Upper lobe of left lung (tissue), 6 donors: Measurements from ENCODE around the gene CNPPD1. TPM values are rescaled to one million over a fixed set of nuclear protein-coding genes. Genes with fewer than 3 reads are reported as not detected.

Experiments used
- ATAC-seq, 2 donors: fragments of 200-7000 bp; cut with Tn5 transposase; one replicate each; pipeline ENCODE4 v1.9.1; 2022; ENCODE audit warnings: mild to moderate bottlenecking in 2 of 2, moderate library complexity in 2 of 2; ENCODE audit not compliant: low FRiP score in 2 of 2
- DNase-seq, 2 donors: peaks; one replicate each; pipeline ENCODE4 v3.0.0-alpha.2; 2019 to 2020
- H3K27ac ChIP-seq, 4 donors: fragments of 200-600 bp; sonication (generic); one replicate each; pipeline ENCODE4 v1.5.1; 2016 to 2019
- H3K27me3 ChIP-seq, 4 donors: fragments of 200-600 bp; sonication (generic); one replicate each; pipeline ENCODE4 v1.5.1; 2017 to 2019
- H3K36me3 ChIP-seq, 4 donors: fragments of 200-600 bp; sonication (generic); one replicate each; pipeline ENCODE4 v1.5.1; 2016 to 2019
- H3K4me1 ChIP-seq, 4 donors: fragments of 200-600 bp; sonication (generic); one replicate each; pipeline ENCODE4 v1.5.1; 2018 to 2019
- H3K4me3 ChIP-seq, 4 donors: fragments of 200-600 bp; sonication (generic); one replicate each; pipeline ENCODE4 v1.5.1; 2017 to 2019; ENCODE audit warnings: mild to moderate bottlenecking in 2 of 4, moderate library complexity in 1 of 4
- H3K9me3 ChIP-seq, 4 donors: fragments of 200-600 bp; sonication (generic); one replicate each; pipeline ENCODE4 v1.5.1; 2018 to 2019
- EP300 ChIP-seq, 4 donors: sonication (generic); formaldehyde crosslinking; IDR thresholded peaks; one replicate each; pipeline ENCODE4 v1.5.1; 2017; ENCODE audit warnings: antibody characterized with exemption in 4 of 4, control low read depth in 2 of 4
- POLR2A ChIP-seq, 4 donors: fragments of 450-650 bp; IDR thresholded peaks; one replicate each; pipeline ENCODE4 v1.5.1; 2016 to 2017; ENCODE audit warnings: antibody characterized with exemption in 4 of 4, mild to moderate bottlenecking in 2 of 4
- POLR2AphosphoS5 ChIP-seq, 2 donors: sonication (generic); formaldehyde crosslinking; IDR thresholded peaks; one replicate each; pipeline ENCODE4 v1.5.1; 2017; ENCODE audit warnings: antibody characterized with exemption in 2 of 2
- WGBS, 2 donors: methylation state at CpG; one replicate each; pipeline ENCODE4 v1.1.5; 2017 to 2018; 5-methylcytosine and 5-hydroxymethylcytosine counted together
- total RNA-seq, 6 donors: library from RNA; depleted of rRNA in 4 of 6; stranded (reverse); fragments of >200 nt in 4 of 6; gene quantifications; one replicate each; pipeline versions ENCODE4 v1.1.0 to v1.2.1, GENCODE V29; 2016 to 2021
- TF ChIP-seq, protein P1 (sequence below), 6 experiments: fragments of 450-650 bp in 4 of 6; fragments of 200-600 bp in 2 of 6; sonication (generic) in 2 of 6; IDR thresholded peaks; one replicate each; pipeline ENCODE4 v1.5.1; 2016 to 2019; ENCODE audit warnings: antibody characterized with exemption in 6 of 6
- donor health status: DM: no; HTN: no; CAD: no; lungs with moderate emphysema.
- donor health status: DM: no; HTN: yes; CAD: no; lungs with severe emphysema.

Gene CNPPD1
- total RNA-seq, 6 donors from 2014 or later = 42.7 to 86.8 (median 49.4) TPM

DNA sequence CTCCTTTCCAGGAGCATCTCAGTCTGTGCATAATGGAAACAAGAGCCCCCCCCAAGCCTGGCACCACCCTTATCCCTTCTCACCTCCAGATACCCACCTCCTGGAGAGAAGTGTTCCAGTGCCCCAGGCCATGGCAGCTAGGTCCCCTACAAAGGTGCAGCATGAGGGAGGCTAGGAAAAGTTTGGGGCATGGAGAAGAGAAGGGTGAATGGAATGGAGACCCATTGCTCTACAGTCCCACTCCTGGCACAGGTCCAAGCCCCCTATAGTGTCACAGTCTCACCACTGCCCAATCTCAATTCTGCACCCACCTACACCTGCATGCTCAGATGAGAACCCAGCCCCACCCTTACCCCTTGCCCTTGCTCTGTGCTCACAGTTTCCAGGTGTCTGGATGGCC lies 7.8 kb downstream of the CNPPD1 start:
- TF ChIP-seq EP300 (IDR thresholded peaks at IDR 0.05) = no peak
- TF ChIP-seq POLR2AphosphoS5 (IDR thresholded peaks at IDR 0.05) = no peak
- TF ChIP-seq, protein P1, sequence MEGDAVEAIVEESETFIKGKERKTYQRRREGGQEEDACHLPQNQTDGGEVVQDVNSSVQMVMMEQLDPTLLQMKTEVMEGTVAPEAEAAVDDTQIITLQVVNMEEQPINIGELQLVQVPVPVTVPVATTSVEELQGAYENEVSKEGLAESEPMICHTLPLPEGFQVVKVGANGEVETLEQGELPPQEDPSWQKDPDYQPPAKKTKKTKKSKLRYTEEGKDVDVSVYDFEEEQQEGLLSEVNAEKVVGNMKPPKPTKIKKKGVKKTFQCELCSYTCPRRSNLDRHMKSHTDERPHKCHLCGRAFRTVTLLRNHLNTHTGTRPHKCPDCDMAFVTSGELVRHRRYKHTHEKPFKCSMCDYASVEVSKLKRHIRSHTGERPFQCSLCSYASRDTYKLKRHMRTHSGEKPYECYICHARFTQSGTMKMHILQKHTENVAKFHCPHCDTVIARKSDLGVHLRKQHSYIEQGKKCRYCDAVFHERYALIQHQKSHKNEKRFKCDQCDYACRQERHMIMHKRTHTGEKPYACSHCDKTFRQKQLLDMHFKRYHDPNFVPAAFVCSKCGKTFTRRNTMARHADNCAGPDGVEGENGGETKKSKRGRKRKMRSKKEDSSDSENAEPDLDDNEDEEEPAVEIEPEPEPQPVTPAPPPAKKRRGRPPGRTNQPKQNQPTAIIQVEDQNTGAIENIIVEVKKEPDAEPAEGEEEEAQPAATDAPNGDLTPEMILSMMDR (IDR thresholded peaks at IDR 0.05) = no peak
- TF ChIP-seq POLR2A (IDR thresholded peaks at IDR 0.05) = no peak
- Histone ChIP-seq H3K9me3 (no peaks in the 10 kb centered on the region), H3K4me3 (no peak overlapping the region), H3K27me3 (no peaks in the 10 kb centered on the region), H3K36me3 (peaks cover 4 to 25% (median 20%) of the 10 kb centered on the region in 4 donors), H3K4me1 (peaks cover 0 to 12% (median 8%) of the 10 kb centered on the region in 4 donors), H3K27ac (no peak overlapping the region)
- DNase-seq (peak in 1 of 2 donors; percentile 16), ATAC-seq (no peak)

DNA sequence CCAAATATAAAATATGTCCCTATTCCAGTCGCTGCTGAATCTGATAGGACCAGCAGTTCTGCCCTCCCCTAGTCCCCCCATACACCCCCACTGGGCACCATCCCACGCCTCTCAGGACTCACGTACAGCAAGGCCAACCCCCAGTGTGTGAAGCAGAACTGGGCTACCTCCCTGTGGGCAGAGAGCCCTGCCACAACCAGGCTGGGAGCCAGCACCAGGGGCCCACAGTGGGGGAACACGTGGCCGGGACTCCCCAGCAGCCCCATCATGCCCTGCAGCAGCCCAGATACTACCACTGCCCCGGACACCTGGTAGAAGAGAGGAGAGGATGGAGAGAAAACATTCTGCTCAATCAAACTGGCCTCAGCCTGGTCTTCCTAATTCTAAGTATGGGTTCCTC lies 8.2 kb downstream of the CNPPD1 start:
- H3K4me3 ChIP-seq = no peak overlapping the region
- 38 to 53% methylated on average over 5 to 6 of the region's 6 CpGs for WGBS, 2 donors
- no peak for TF ChIP-seq POLR2A (IDR thresholded peaks at IDR 0.05)
- no peak for TF ChIP-seq EP300 (IDR thresholded peaks at IDR 0.05)
- TF ChIP-seq, protein P1 (IDR thresholded peaks at IDR 0.05) = no peak
- no peak for TF ChIP-seq POLR2AphosphoS5 (IDR thresholded peaks at IDR 0.05)
- peaks cover 0 to 9% (median 8%) of the 10 kb centered on the region in 4 donors for H3K4me1 ChIP-seq
- H3K27me3 ChIP-seq = no peaks in the 10 kb centered on the region
- H3K27ac ChIP-seq = no peak overlapping the region
- no peaks in the 10 kb centered on the region for H3K9me3 ChIP-seq
- DNase-seq (no peak), ATAC-seq (no peak)
- peaks cover 0 to 21% (median 16%) of the 10 kb centered on the region in 4 donors for H3K36me3 ChIP-seq

DNA sequence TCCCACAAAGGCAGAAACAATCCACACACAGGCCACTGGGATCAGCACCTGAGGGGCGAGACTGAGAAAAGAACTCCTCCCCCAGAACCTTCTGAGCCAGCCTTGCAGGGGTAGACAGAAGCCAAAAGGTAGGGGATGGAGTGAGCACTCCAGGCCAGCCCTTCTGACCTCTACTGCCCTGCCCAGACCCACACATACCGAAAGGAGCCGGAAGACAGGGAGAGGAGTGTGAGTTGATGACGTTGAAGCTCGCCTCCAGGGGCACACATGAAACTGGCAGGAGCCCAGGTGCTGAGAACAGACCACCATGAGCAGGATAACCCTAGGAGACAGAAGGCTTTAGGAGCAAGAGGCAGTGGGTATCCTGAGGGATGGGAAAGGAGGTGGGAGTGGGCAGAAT lies 8.7 kb downstream of the CNPPD1 start:
- no peak overlapping the region for H3K4me3 ChIP-seq
- no peaks in the 10 kb centered on the region for H3K9me3 ChIP-seq
- H3K27ac ChIP-seq = no peak overlapping the region
- ATAC-seq = no peak
- 76 to 82% methylated on average over 5 of the region's 5 CpGs for WGBS, 2 donors
- peaks cover 0 to 9% (median 8%) of the 10 kb centered on the region in 4 donors for H3K4me1 ChIP-seq
- H3K36me3 ChIP-seq = peaks cover 0 to 16% (median 11%) of the 10 kb centered on the region in 4 donors
- TF ChIP-seq, protein P1 (IDR thresholded peaks at IDR 0.05) = no peak
- TF ChIP-seq POLR2A (IDR thresholded peaks at IDR 0.05) (no peak), POLR2AphosphoS5 (IDR thresholded peaks at IDR 0.05) (no peak), EP300 (IDR thresholded peaks at IDR 0.05) (no peak)
- no peak for DNase-seq
- H3K27me3 ChIP-seq = no peaks in the 10 kb centered on the region

DNA sequence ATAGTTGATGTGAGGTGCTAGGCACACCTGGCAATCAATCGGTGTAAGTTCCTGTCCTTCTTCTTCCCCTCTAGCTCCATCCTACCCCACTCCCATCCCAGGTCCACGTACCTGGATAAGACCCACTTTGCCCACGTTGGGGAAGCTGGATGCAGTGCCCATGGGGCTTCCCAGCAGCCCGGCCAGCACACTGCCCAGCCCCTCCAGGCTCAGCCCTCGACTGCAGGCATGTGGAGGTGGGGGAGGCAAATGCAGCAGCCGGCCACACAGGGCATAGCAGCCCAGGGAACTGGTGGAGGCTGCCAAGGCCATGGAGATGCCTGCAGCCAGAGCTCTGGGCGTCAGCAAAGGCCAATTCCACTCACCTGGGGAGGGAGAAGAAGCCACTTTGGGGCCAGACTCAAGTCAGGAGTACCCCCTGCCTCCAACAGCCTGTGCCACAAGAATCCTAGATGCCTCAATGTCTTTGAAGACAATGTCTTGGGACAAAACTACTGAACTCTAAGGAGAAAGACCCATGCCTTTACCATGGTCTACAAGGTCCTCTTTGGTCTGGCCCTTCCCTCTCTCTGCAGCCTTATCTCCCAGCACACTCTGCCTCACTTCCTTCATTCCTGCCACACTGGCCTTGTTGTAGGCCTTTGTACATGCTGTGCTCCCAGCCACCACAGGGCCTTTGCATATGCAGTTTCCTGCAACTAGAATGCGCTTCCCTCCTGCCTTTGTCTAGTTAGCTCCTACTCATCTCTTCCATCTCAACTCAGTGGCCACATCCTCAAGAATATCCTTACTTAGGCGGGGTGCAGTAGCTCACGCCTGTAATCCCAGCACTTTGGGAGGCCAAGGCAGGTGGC lies 11.4 kb downstream of the CNPPD1 start:
- Histone ChIP-seq H3K36me3 (no peaks in the 10 kb centered on the region), H3K4me3 (no peak overlapping the region), H3K4me1 (peaks cover 5 to 6% (median 5%) of the 10 kb centered on the region in 4 donors), H3K9me3 (no peaks in the 10 kb centered on the region), H3K27ac (no peak overlapping the region), H3K27me3 (no peaks in the 10 kb centered on the region)
- no peak for TF ChIP-seq POLR2A (IDR thresholded peaks at IDR 0.05)
- TF ChIP-seq, protein P1 (IDR thresholded peaks at IDR 0.05) = no peak
- no peak for TF ChIP-seq EP300 (IDR thresholded peaks at IDR 0.05)
- ATAC-seq = no peak
- 88 to 91% methylated on average over 8 to 10 of the region's 10 CpGs for WGBS, 2 donors
- DNase-seq = no peak
